Activated T-helper 1 cell treated with Interleukin-2 at 50 U/mL for 16 hours (primary cell): Measurements from ENCODE around the gene RRP12.
"Not testable (repeated sequence)": the region's sequence is repeated elsewhere in the genome, so short reads cannot be mapped to it uniquely, and the experiment has no call there.

ENCODE experiments used
- DNase-seq: peaks from one replicate; pipeline ENCODE4 v3.0.0-alpha.2; 2020; ENCODE audit warnings: low read depth

RRP12 gene

GRCh38 chr10:97407952-97408248 lies 6.8 kb upstream of the RRP12 start:
- DNase-seq = no peak

GRCh38 chr10:97407211-97407951 lies 6.2 kb upstream of the RRP12 start:
- peak; percentile 43 for DNase-seq

GRCh38 chr10:97406483-97406882 lies 5.3 kb upstream of the RRP12 start:
- not testable (repeated sequence) for DNase-seq

- DNase-seq = no peak
Observed at GRCh38 chr10:97406064-97406463, 4.9 kb upstream of the RRP12 start.

GRCh38 chr10:97404044-97404443 lies 2.9 kb upstream of the RRP12 start:
- DNase-seq = no peak

- no peak for DNase-seq
Observed at GRCh38 chr10:97401455-97401919, 347 bp upstream of the RRP12 start.

- no peak for DNase-seq
Observed at GRCh38 chr10:97399843-97400545, 1.1 kb downstream of the RRP12 start.

- DNase-seq = no peak
Observed at GRCh38 chr10:97396056-97396455, 5.1 kb downstream of the RRP12 start.

GRCh38 chr10:97393034-97393573 lies 8.0 kb downstream of the RRP12 start:
- no peak for DNase-seq

GRCh38 chr10:97390091-97390490 lies 11.0 kb downstream of the RRP12 start:
- DNase-seq = no peak

GRCh38 chr10:97388152-97388551 lies 13.0 kb downstream of the RRP12 start:
- DNase-seq = no peak

GRCh38 chr10:97385565-97385964 lies 15.6 kb downstream of the RRP12 start:
- DNase-seq = no peak

GRCh38 chr10:97384641-97385040 lies 16.5 kb downstream of the RRP12 start:
- DNase-seq = no peak

- DNase-seq = no peak
Observed at GRCh38 chr10:97384156-97384555, 17.0 kb downstream of the RRP12 start.

- DNase-seq = no peak
Observed at GRCh38 chr10:97383159-97383558, 18.0 kb downstream of the RRP12 start.

- DNase-seq = no peak
Observed at GRCh38 chr10:97381626-97382025, 19.5 kb downstream of the RRP12 start.

- DNase-seq = no peak
Observed at GRCh38 chr10:97380516-97380915, 20.6 kb downstream of the RRP12 start.

GRCh38 chr10:97378933-97379921 lies 21.9 kb downstream of the RRP12 start:
- DNase-seq = no peak

GRCh38 chr10:97376413-97376812 lies 24.7 kb downstream of the RRP12 start:
- DNase-seq = no peak

- no peak for DNase-seq
Observed at GRCh38 chr10:97373456-97373855, 27.7 kb downstream of the RRP12 start.

GRCh38 chr10:97372233-97372875 lies 28.8 kb downstream of the RRP12 start:
- no peak for DNase-seq

GRCh38 chr10:97371696-97372095 lies 29.4 kb downstream of the RRP12 start:
- no peak for DNase-seq
